CD4-positive, alpha-beta T cell treated with Interleukin-15 for 4 hours (primary cell): Measurements from ENCODE around the gene MON1A.

ENCODE experiments used
- DNase-seq: peaks from one replicate; pipeline ENCODE4 v3.0.0-alpha.2; 2020; ENCODE audit warnings: low spot score

The MON1A gene

DNA sequence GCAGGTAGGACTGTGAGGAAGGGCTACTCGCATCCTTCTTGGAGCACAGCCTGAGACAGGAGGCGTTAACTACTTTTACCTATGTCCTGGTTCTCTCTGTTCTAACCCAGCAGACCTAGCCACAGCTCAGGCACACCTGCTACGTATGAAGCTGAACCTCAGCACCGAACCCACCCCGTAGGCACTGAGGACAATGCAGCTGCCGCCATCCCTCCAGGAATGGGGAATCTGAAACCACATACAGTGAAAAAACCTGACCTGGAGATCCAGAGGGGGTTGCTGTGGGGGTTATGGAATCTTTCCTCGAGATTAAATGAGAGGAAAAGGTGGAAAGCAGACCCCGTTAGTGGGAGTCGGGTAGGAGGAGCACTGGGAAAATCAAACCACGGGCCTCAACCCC is 40.3 kb downstream of the MON1A start:
- no peak for DNase-seq

GRCh38 chr3:49886922-49887265 is 42.7 kb downstream of the MON1A start:
- no peak for DNase-seq

- DNase-seq, result no peak
These were observed 45.6 kb downstream of the MON1A start for GRCh38 chr3:49883998-49884397.

DNA sequence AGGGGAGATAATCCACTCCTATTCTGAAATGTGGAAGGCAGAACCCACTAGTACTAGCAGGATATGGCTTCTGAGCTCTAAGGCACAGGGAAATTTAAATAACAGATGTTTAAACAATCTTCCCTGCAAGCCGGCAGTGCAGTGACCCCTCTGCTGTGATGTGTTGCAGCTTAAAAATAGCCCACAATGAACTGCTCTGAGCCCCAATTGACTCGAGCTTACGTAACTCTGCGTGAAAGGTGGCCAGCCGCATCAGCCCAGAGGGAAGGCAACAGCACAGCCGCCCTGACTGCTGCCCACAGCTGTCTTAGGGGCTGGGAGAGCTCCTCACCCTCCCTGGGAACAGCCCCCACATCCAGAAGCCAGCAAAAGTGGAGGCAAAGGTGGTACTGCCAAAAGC is 47.4 kb downstream of the MON1A start:
- no peak for DNase-seq

GRCh38 chr3:49880581-49881315 is 48.9 kb downstream of the MON1A start:
- DNase-seq, result no peak

DNA sequence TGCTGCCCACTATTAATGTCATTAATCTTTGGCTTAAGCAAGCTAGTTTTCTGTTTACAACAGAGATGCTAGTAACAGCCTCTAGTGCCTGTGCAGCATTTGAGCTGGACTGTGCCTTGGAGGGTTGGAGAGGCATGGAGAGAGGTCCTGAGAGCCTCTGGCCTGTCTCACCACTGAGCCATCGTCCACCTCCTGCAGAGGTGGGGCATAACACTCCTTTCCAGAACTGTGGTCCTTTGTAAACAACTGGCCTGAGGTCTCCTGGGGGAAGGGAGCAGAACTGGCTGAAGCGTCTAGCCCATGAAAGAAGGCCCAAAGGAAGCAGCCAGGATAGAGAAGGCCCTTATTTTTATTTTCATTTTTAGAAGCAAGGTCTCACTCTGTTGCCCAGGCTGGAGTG is 49.9 kb downstream of the MON1A start:
- DNase-seq, result no peak

DNA sequence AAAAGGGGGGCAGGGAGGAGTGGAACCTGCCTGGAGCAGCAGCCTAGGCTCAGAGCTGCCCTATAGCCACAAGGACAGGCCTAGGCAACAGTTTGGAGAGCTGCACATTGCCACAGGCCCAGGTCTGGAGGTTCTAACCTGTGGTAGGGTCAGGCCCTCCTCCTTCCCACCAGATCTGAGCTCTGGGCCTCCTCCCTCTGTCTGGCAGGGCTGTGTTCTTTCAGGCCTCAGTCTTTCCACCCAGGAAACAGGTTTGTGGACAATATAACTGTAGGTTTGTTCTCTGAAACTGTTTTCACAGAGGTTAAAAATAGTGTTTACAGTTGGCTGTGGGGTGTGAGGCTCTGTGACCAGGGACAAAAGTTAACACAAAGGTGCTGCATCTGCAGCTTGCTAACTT is 50.9 kb downstream of the MON1A start:
- DNase-seq, result no peak

GRCh38 chr3:49877716-49878115 is 51.9 kb downstream of the MON1A start:
- DNase-seq, result no peak

DNA sequence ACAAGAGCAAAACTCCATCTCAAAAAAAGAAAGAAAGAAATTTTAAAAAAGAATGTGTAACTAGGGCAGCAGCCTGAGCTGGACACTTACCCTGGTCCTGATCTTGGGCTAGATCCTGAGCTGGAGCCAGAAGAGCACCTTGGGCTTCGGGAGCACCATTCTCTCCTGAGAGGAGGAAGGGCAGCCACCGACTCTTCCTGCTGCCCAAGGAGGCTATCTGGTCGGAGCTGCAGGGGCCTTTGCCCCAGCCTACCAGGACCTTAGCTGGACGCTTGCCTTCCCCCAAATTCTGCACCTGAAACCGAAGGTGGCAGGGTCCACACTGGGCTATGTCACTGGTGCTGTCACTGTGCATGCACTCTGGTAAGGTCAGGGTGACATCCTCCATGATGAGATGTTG is 53.0 kb downstream of the MON1A start:
- DNase-seq, result no peak

DNA sequence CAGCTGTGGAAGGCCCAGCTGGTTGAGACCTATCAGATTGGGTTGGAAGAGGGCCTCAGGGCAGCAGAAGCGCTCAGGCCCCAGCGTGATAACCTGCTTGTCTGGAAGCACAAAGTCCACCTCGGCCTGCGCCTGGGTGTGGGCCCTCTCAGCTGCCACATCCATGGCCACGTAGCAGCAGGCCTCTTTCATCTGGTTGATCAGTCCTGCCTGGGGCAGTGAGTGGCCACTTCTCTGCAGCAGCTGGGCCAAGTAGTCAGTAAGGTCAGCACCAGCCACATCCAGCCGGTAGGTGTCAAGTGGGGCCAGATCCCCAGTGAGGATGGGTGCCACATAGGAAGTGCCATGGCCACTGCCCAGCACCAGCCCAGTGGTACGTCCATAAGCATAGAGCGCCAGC is 56.0 kb downstream of the MON1A start:
- DNase-seq, result no peak

GRCh38 chr3:49872801-49873281 is 56.8 kb downstream of the MON1A start:
- peak; percentile 44 for DNase-seq

- no peak for DNase-seq
These were observed 58.0 kb downstream of the MON1A start for GRCh38 chr3:49871531-49872153.

DNA sequence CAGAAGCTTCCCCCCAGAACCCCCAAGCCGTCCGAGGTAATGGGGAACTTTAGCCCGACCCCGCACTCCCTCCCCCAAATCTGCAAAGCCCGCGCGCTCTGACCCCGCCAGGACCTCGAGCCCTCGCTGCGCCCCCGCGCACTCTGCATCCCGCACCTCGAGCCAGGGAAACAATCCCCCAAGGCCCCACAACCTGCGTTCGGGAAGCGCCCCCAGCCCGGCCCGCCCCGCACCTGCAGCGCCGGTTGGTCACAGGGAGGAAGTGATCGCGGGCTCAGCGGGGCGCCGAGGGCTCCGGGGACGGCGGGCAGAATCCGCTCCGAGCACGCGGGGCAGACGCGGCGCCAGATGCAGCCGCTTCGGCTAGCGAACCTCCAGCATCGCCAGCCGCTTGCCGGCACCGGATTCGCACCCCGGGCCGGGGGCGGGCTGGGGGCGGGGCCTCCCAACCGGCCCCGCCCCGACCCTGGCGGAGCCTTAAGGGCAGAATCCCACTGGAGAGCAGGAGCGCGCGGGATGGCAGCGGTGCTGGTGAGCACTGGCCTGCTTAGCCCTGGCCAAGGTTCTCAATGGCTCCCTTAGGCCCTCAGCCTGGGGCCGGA is 60.0 kb downstream of the MON1A start, which contains the start of gene CAMKV:
CAMKV (minus strand) TSS at position 382 of the 602 bp plus-strand sequence. CDS start 7,518 bp downstream, outside the sequence.
- DNase-seq, result peak; percentile 3

GRCh38 chr3:49868862-49869466 is 60.6 kb downstream of the MON1A start:
- DNase-seq, result no peak

GRCh38 chr3:49867871-49868321 is 61.7 kb downstream of the MON1A start:
- no peak for DNase-seq

GRCh38 chr3:49867400-49867799 is 62.2 kb downstream of the MON1A start:
- DNase-seq, result no peak

GRCh38 chr3:49865198-49865784 is 64.3 kb downstream of the MON1A start:
- no peak for DNase-seq

DNA sequence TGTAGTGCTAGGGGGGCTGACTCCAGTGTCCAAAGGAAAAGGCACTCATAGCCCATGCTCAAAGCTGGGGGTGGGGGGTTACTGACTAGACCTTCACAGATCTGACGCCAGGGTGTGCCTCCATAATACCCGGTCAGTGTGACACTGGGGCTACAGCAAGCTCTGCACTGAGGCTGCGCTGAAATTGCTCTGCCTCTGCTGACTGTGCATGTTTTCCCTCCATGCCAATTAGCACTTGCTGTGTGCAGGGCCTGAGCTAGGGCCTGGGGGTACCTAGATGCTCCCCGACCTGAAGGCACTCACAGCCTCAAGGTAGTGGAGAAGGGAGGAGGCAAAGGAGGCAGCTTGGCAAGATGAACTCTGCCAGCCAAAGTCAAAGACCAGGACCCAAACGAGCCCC is 65.1 kb downstream of the MON1A start:
- no peak for DNase-seq

GRCh38 chr3:49859576-49860305 is 69.9 kb downstream of the MON1A start:
- no peak for DNase-seq
